Keratinocyte (primary cell): ENCODE data around the gene CYFIP1.

Experiments
- CTCF ChIP-seq, 3 experiments: IDR thresholded peaks in 1 of 3; conservative IDR thresholded peaks in 1 of 3; optimal IDR thresholded peaks in 1 of 3; 2 replicates in 2 of 3; 3 replicates in 1 of 3; pipeline versions ENCODE3 to v1.5.1; 2011; ENCODE audit warnings: low read length in 3 of 3, mild to moderate bottlenecking in 3 of 3, moderate library complexity in 2 of 3, control low read depth in 1 of 3, inconsistent platforms in 1 of 3; ENCODE audit not compliant: insufficient read depth in 2 of 3; ENCODE audit errors: extremely low read depth in 1 of 3
- EZH2 ChIP-seq: IDR thresholded peaks from one replicate; pipeline ENCODE4 v1.6.1; 2012; ENCODE audit warnings: inconsistent platforms, mild to moderate bottlenecking, low read length, moderate library complexity

GRCh38 chr15:22873841-22874240 lies 106.3 kb downstream of the CYFIP1 start:
- TF ChIP-seq CTCF (optimal IDR thresholded peaks at IDR 0.05 in 1 of 3, IDR thresholded peaks at IDR 0.05 in 1 of 3, conservative IDR thresholded peaks at IDR 0.05 in 1 of 3; ENCODE audit: extremely low read depth in 1 of 3, insufficient read depth in 2 of 3, low read length in 3 of 3) (no peak), EZH2 (no peak)
